Left kidney (tissue), 2 donors: ENCODE data around the gene HPSE2. TPM values are rescaled to one million over a fixed set of nuclear protein-coding genes. Genes with fewer than 3 reads are reported as not detected.
"Not testable (repeated sequence)": the region's sequence is repeated elsewhere in the genome, so short reads cannot be mapped to it uniquely, and the experiment has no call there.

Experiments used
- DNase-seq: peaks from one replicate; pipeline ENCODE4 v3.0.0-alpha.2; 2013
- polyA plus RNA-seq: library from polyadenylated mRNA; unstranded; fragments of 120-200 nt; gene quantifications from one replicate; pipeline ENCODE4 v1.2.1, GENCODE V29; 2013; ENCODE audit not compliant: insufficient read length

HPSE2 gene
- polyA plus RNA-seq, 1 donor = 0.81 TPM

GRCh38 chr10:99007457-99007856 lies 228.2 kb downstream of the HPSE2 start:
- no peak for DNase-seq

- no peak for DNase-seq
Measured at GRCh38 chr10:99005254-99005653, 230.4 kb downstream of the HPSE2 start.

GRCh38 chr10:99004738-99005137 lies 230.9 kb downstream of the HPSE2 start:
- no peak for DNase-seq

- no peak for DNase-seq
Measured at GRCh38 chr10:99002392-99002791, 233.3 kb downstream of the HPSE2 start.

GRCh38 chr10:98997596-98997995 lies 238.1 kb downstream of the HPSE2 start:
- DNase-seq = no peak

GRCh38 chr10:98994030-98994429 lies 241.6 kb downstream of the HPSE2 start:
- DNase-seq = no peak

GRCh38 chr10:98983751-98984150 lies 251.9 kb downstream of the HPSE2 start:
- DNase-seq = not testable (repeated sequence)

- DNase-seq = no peak
Measured at GRCh38 chr10:98980353-98980752, 255.3 kb downstream of the HPSE2 start.

- no peak for DNase-seq
Measured at GRCh38 chr10:98971464-98971863, 264.2 kb downstream of the HPSE2 start.

- no peak for DNase-seq
Measured at GRCh38 chr10:98967601-98968000, 268.1 kb downstream of the HPSE2 start.

GRCh38 chr10:98963608-98964007 lies 272.0 kb downstream of the HPSE2 start:
- no peak for DNase-seq

GRCh38 chr10:98959379-98959778 lies 276.3 kb downstream of the HPSE2 start:
- DNase-seq = no peak

GRCh38 chr10:98957801-98958200 lies 277.9 kb downstream of the HPSE2 start:
- DNase-seq = no peak

GRCh38 chr10:98956576-98957260 lies 278.9 kb downstream of the HPSE2 start:
- no peak for DNase-seq

GRCh38 chr10:98953251-98953650 lies 282.4 kb downstream of the HPSE2 start:
- DNase-seq = no peak

- DNase-seq = no peak
Measured at GRCh38 chr10:98951269-98952000, 284.2 kb downstream of the HPSE2 start.

GRCh38 chr10:98950106-98950505 lies 285.5 kb downstream of the HPSE2 start:
- no peak for DNase-seq

GRCh38 chr10:98949306-98949705 lies 286.3 kb downstream of the HPSE2 start:
- no peak for DNase-seq

GRCh38 chr10:98943681-98944080 lies 292.0 kb downstream of the HPSE2 start:
- DNase-seq = no peak

- DNase-seq = no peak
Measured at GRCh38 chr10:98929709-98930108, 305.9 kb downstream of the HPSE2 start.

GRCh38 chr10:98925651-98926050 lies 310.0 kb downstream of the HPSE2 start:
- DNase-seq = no peak

- no peak for DNase-seq
Measured at GRCh38 chr10:98924526-98924925, 311.1 kb downstream of the HPSE2 start.

GRCh38 chr10:98921316-98921715 lies 314.3 kb downstream of the HPSE2 start:
- no peak for DNase-seq

GRCh38 chr10:98920807-98921206 lies 314.8 kb downstream of the HPSE2 start:
- no peak for DNase-seq
